Esophagus muscularis mucosa (tissue), 4 donors: ENCODE results near the gene SH2D1B.

ENCODE experiments used
- CTCF ChIP-seq, 3 experiments: fragments of 200-600 bp in 2 of 3; fragments of 450-650 bp in 1 of 3; sonication (generic) in 2 of 3; IDR thresholded peaks; one replicate each; pipeline ENCODE4 v1.5.1; 2017 to 2019; ENCODE audit warnings: antibody characterized with exemption in 3 of 3, mild to moderate bottlenecking in 2 of 3, moderate library complexity in 1 of 3
- EP300 ChIP-seq: sonication (generic); formaldehyde crosslinking; IDR thresholded peaks from one replicate; pipeline ENCODE4 v1.6.1; 2017; ENCODE audit warnings: antibody characterized with exemption
- POLR2A ChIP-seq: fragments of 450-650 bp; IDR thresholded peaks from one replicate; pipeline ENCODE4 v1.6.1; 2017; ENCODE audit warnings: antibody characterized with exemption, moderate library complexity, mild to moderate bottlenecking, low read depth

DNA sequence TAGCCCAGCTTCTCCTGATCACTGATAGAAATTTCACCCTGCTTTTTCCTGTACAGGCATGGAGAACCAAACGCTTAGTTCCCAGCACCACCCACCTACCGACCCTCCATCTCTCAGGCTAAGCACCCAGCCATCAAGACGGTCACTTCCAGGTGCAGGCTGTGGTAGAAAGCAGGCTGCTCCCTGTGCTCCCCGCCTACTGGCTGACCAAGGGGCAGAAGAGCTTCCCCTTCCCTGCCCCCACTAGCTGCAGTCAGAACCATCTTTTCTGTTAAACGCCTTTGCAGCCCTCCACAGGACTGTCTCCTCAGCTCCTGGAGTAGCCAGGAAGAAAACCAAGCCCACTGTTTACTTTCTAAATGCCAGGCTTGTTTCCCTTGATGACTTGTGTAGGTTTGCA lies 58.2 kb downstream of the SH2D1B start:
- TF ChIP-seq EP300 (no peak), POLR2A (no peak), CTCF (IDR thresholded peaks at IDR 0.05) (no peak)
